T-helper 1 cell (primary cell): ENCODE results near the gene TRMT2A.

Experiments
- DNase-seq, 5 donors: peaks; one replicate each; pipeline ENCODE4 v3.0.0-alpha.2; 2012 to 2020

The TRMT2A gene

GRCh38 chr22:20102203-20102780 is 14.7 kb downstream of the TRMT2A start:
- no peak for DNase-seq

- DNase-seq: no peak
Observed at GRCh38 chr22:20101638-20102037, 15.4 kb downstream of the TRMT2A start.

- DNase-seq: no peak
Observed at GRCh38 chr22:20099099-20099711, 17.8 kb downstream of the TRMT2A start.

GRCh38 chr22:20096574-20097420 is 20.2 kb downstream of the TRMT2A start:
- DNase-seq: no peak

GRCh38 chr22:20095521-20095920 is 21.5 kb downstream of the TRMT2A start:
- no peak for DNase-seq

- DNase-seq: no peak
Observed at GRCh38 chr22:20094197-20094807, 22.7 kb downstream of the TRMT2A start.

GRCh38 chr22:20093418-20094196 is 23.4 kb downstream of the TRMT2A start:
- no peak for DNase-seq

GRCh38 chr22:20092477-20092854 is 24.6 kb downstream of the TRMT2A start:
- no peak for DNase-seq

GRCh38 chr22:20091690-20092476 is 25.1 kb downstream of the TRMT2A start:
- no peak for DNase-seq

- no peak for DNase-seq
Observed at GRCh38 chr22:20090730-20091240, 26.2 kb downstream of the TRMT2A start.

GRCh38 chr22:20089977-20090729 is 26.9 kb downstream of the TRMT2A start:
- no peak for DNase-seq

GRCh38 chr22:20089226-20089976 is 27.6 kb downstream of the TRMT2A start:
- no peak for DNase-seq

- no peak for DNase-seq
Observed at GRCh38 chr22:20088263-20088648, 28.8 kb downstream of the TRMT2A start.

- DNase-seq: no peak
Observed at GRCh38 chr22:20087319-20088262, 29.4 kb downstream of the TRMT2A start.

GRCh38 chr22:20086763-20087162 is 30.3 kb downstream of the TRMT2A start:
- no peak for DNase-seq

GRCh38 chr22:20086101-20086599 is 30.9 kb downstream of the TRMT2A start:
- no peak for DNase-seq

GRCh38 chr22:20085651-20086050 is 31.4 kb downstream of the TRMT2A start:
- DNase-seq: no peak

GRCh38 chr22:20084547-20085413 is 32.2 kb downstream of the TRMT2A start:
- no peak for DNase-seq
